ENCODE data around the gene CYB561D1. TPM values are rescaled to one million over a fixed set of nuclear protein-coding genes. Genes with fewer than 3 reads are reported as not detected.

CYB561D1 gene
- total RNA-seq, 1 experiment from 2014 or later = 11.7 TPM

DNA sequence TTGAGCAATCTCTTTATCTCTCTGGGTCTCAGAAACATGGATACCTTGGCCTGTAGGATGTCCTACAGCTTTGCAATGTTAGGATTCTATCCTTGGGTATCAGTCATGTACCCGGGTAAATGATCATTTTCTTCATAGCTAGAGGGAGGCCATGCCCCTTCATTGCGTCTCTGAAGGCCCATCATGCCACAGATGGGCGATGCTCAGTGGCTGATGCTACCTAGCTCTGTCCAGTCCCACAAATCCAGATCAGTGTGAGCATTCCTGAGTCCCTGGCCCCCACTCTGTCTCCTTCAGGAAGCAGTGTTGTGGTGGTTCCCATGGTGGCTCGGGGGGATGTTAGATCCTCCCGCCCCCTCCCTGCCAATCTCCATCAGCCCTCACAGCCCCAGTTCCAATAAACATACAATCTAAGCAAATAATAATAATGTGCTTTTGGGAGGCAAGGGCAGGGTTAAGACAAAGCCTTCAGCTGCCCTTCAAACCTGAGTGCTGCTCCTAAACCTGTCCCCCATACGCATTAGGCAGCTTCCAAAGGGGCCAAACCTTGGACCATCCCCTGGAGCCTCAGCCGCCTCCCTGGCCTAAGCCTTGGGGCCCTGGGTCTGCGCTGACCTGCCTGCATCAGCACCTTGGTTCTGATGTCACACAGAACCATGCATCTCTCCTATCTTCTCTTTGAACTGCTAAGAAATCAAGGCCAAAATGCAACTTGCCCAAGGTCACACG, 45.1 kb downstream of the CYB561D1 start:
- Histone ChIP-seq H2AFZ (no peak overlapping the region), H3K9me2 (ENCODE audit: insufficient read depth) (peaks cover 4% of the 10 kb centered on the region; the same call in 1 of the 2 replicates), H4K20me1 (ENCODE audit: insufficient read depth) (no peaks in the 10 kb centered on the region), H3K4me3 (no peak overlapping the region), H3K79me2 (ENCODE audit: low read depth) (no peaks in the 10 kb centered on the region), H3K9me3 (ENCODE audit: insufficient read depth, low read depth) (no peaks in the 10 kb centered on the region), H3K27ac (no peak overlapping the region), H3K4me2 (no peak overlapping the region), H3F3A (ENCODE audit: insufficient read depth, low read depth) (no peaks in the 10 kb centered on the region), H3K36me3 (ENCODE audit: low read depth) (no peaks in the 10 kb centered on the region), H3K4me1 (replicated peaks; ENCODE audit: insufficient read depth) (no peaks in the 10 kb centered on the region), H3K27me3 (ENCODE audit: insufficient read depth, low read depth) (peaks cover 24% of the 10 kb centered on the region)
- BruUV-seq (replicated peaks) = no TSS peak
- ChIA-PET CTCF (no interaction called here), POLR2A (ENCODE audit: unreplicated experiment) (interaction anchor here (0.6 kb wide), 1 partner anchor 30 kb away, joined by 6 read pairs; the partner anchor contains the start of gene AMIGO1)
- intact Hi-C loops (cut with micrococcal nuclease; ENCODE audit: unreplicated experiment) = no loop called here
- DNase-seq = no peak
- TF ChIP-seq, protein P1, sequence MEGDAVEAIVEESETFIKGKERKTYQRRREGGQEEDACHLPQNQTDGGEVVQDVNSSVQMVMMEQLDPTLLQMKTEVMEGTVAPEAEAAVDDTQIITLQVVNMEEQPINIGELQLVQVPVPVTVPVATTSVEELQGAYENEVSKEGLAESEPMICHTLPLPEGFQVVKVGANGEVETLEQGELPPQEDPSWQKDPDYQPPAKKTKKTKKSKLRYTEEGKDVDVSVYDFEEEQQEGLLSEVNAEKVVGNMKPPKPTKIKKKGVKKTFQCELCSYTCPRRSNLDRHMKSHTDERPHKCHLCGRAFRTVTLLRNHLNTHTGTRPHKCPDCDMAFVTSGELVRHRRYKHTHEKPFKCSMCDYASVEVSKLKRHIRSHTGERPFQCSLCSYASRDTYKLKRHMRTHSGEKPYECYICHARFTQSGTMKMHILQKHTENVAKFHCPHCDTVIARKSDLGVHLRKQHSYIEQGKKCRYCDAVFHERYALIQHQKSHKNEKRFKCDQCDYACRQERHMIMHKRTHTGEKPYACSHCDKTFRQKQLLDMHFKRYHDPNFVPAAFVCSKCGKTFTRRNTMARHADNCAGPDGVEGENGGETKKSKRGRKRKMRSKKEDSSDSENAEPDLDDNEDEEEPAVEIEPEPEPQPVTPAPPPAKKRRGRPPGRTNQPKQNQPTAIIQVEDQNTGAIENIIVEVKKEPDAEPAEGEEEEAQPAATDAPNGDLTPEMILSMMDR (conservative IDR thresholded peaks at IDR 0.05) = no peak
- TF ChIP-seq EZH2 (IDR thresholded peaks at IDR 0.05; ENCODE audit: low read depth) = no peak

DNA sequence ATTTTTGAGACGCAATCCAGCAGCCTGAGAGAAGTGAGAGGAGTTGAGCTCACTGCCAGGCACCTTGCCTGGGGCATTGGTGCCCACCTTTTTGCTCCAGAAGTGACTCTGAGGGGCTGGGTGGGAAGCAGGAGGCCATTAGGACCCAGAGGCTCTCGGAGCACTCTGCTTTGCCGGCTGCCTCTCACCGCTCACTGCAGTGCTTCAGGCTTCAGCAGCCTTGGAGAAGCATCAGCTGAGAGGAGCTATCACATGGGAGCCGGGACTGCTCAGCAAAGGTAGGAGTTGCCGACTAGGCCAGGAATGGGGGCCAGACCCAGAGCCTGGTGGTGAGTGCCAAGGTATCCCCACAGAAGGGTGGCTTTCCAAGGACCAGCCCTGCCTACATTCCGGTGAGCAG, 45.8 kb downstream of the CYB561D1 start, which contains the start of gene GPR61:
Gene GPR61, plus strand, starts transcription at position 197 of the 400 bp plus-strand sequence. CDS start 3,151 bp downstream, outside the sequence.
- Histone ChIP-seq H3K4me3 (no peak within 1 kb of the TSS), H3K79me2 (ENCODE audit: low read depth) (no peaks in the 10 kb centered on the region), H3F3A (ENCODE audit: insufficient read depth, low read depth) (no peaks in the 10 kb centered on the region), H3K9me2 (ENCODE audit: insufficient read depth) (peaks cover 4% of the 10 kb centered on the region; the same call in 1 of the 2 replicates), H4K20me1 (ENCODE audit: insufficient read depth) (no peaks in the 10 kb centered on the region), H3K27ac (no peak within 1 kb of the TSS), H3K27me3 (ENCODE audit: insufficient read depth, low read depth) (peaks cover 24% of the 10 kb centered on the region), H3K4me1 (replicated peaks; ENCODE audit: insufficient read depth) (no peaks in the 10 kb centered on the region), H3K4me2 (no peak within 1 kb of the TSS), H3K36me3 (ENCODE audit: low read depth) (no peaks in the 10 kb centered on the region), H2AFZ (no peak within 1 kb of the TSS), H3K9me3 (ENCODE audit: insufficient read depth, low read depth) (no peaks in the 10 kb centered on the region)
- ChIA-PET CTCF (no interaction called here), POLR2A (ENCODE audit: unreplicated experiment) (no interaction called here)
- intact Hi-C loops (cut with micrococcal nuclease; ENCODE audit: unreplicated experiment) = no loop called here
- TF ChIP-seq EZH2 (IDR thresholded peaks at IDR 0.05; ENCODE audit: low read depth) = no peak
- TF ChIP-seq, protein P1 (conservative IDR thresholded peaks at IDR 0.05) = no peak
- BruUV-seq (replicated peaks) = no TSS peak
- DNase-seq = no peak

DNA sequence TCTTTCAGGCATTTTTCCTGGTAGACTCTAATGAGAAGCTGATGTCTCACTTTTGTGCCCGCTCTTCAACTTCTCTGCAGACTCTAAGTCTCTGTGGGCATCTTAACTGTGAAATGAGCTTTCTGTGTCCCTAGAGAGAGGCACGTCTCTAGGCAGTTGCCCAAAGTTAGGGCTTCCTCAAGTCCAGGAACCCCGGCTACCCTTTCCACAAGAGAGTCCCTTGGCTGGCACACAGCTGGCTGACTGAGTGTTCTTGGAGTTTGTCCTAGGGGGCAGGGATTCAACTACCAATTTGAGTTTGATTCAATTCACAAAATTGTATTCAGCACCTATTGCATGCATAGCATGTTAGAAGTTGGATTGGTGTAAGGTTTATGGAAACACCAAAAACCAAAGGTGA, 47.2 kb downstream of the CYB561D1 start:
- ChIA-PET CTCF (no interaction called here), POLR2A (ENCODE audit: unreplicated experiment) (no interaction called here)
- no peak for DNase-seq
- Histone ChIP-seq H3K4me1 (replicated peaks; ENCODE audit: insufficient read depth) (0 out of 2 replicates have a peak, but pooled peaks cover 3% of the 10 kb centered on the region), H3K4me2 (no peak overlapping the region), H3K79me2 (ENCODE audit: low read depth) (no peaks in the 10 kb centered on the region), H3K36me3 (ENCODE audit: low read depth) (no peaks in the 10 kb centered on the region), H3K4me3 (no peak overlapping the region), H3K9me3 (ENCODE audit: insufficient read depth, low read depth) (no peaks in the 10 kb centered on the region), H3K27ac (no peak overlapping the region), H3K27me3 (ENCODE audit: insufficient read depth, low read depth) (peaks cover 24% of the 10 kb centered on the region), H4K20me1 (ENCODE audit: insufficient read depth) (no peaks in the 10 kb centered on the region), H3K9me2 (ENCODE audit: insufficient read depth) (peaks cover 4% of the 10 kb centered on the region; the same call in 1 of the 2 replicates), H2AFZ (no peak overlapping the region), H3F3A (ENCODE audit: insufficient read depth, low read depth) (no peaks in the 10 kb centered on the region)
- no TSS peak for BruUV-seq (replicated peaks)
- intact Hi-C loops (cut with micrococcal nuclease; ENCODE audit: unreplicated experiment) = no loop called here
- no peak for TF ChIP-seq EZH2 (IDR thresholded peaks at IDR 0.05; ENCODE audit: low read depth)
- TF ChIP-seq, protein P1 (conservative IDR thresholded peaks at IDR 0.05) = no peak
